ELF-1 (cell line): ENCODE data around the gene ZCCHC13.
A peak's percentile ranks its signal among the peaks of the same experiment; 100 is the strongest.
"Not testable (repeated sequence)": the region's sequence is repeated elsewhere in the genome, so short reads cannot be mapped to it uniquely, and the experiment has no call there.

Experiments used
- DNase-seq: peaks from one replicate; pipeline ENCODE4 v3.0.0-alpha.2; 2016; ENCODE audit warnings: low read depth, low spot score

The ZCCHC13 gene

GRCh38 chrX:74304016-74304415, at the start of gene ZCCHC13:
ZCCHC13 (plus strand) TSS chrX:74304180; CDS start chrX:74304267, 87 bp downstream.
- DNase-seq: no peak

DNA sequence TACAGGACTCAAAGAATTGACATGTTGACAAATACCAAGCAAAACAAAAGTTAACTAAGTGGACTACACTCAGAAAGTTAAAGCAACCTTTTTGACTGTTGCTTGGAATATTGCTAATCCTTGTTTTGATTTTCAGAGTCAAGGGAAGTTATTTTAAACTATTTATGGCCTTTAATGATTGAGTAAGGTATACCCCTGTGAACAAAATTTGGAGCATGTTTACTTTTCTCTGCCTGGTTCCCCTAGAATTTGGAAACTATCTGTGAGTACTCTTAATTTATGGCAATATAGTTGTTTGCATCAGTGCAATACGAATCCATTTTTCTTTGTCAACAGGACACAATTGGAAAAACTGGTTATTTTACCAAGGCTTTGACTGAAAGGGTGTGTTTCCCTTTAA, 45.9 kb upstream of the ZCCHC13 start:
- DNase-seq: not testable (repeated sequence)

DNA sequence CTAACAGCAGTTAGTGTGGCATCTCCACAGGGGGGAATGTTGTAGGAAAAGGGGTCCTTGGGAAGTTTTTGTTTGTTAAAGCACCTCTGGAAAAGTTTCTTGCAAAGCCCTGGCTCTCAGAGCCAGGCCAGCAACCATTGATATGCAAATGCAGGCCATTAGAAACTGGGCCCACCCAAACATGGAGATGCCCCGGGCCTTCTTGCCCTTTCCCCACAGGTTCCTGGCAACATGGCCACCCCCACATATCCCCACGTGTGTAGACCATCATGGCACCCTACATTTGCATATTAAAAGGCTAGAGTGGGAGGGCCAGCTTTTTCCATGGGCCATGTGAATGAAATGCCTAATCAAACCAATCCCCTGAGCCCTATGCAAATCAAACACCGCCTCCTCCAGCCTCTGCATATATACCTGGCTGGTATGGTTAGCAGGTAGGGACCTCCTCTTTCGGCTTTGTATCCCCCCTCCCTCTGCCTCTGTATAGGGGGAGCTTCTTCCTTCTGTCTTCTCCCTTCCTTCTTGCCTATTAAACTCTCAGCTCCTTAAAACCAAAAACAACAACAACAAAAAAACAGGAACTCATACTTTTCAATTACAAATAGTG, 44.0 kb upstream of the ZCCHC13 start:
- DNase-seq: peak; percentile 96

- DNase-seq: no peak
Observed at GRCh38 chrX:74262452-74263209, 41.3 kb upstream of the ZCCHC13 start.

- no peak for DNase-seq
Observed at GRCh38 chrX:74270393-74270792, 33.6 kb upstream of the ZCCHC13 start.

GRCh38 chrX:74272230-74272629, 31.8 kb upstream of the ZCCHC13 start:
- DNase-seq: no peak

GRCh38 chrX:74274516-74274915, 29.5 kb upstream of the ZCCHC13 start:
- DNase-seq: no peak

DNA sequence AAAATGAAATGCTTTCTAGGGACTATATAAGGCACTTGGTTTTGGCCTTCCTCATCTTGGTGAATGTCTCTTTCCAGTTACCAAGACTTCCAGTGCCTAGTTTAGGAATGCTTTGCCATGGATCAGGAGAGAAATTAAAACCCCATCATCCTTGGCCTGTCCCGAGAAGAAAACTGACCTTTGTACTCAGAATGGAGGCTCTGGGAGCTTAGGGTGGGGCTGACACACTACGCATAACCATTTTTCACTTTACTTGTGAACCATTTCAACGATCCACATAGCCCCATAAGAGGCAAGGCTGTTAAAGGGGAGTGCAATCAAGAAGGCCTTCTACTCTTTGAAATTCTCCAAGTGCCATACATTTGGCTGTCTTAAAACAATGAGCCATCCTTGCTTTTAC, 26.7 kb upstream of the ZCCHC13 start:
- no peak for DNase-seq

- no peak for DNase-seq
Observed at GRCh38 chrX:74277846-74278245, 26.1 kb upstream of the ZCCHC13 start.

GRCh38 chrX:74280759-74281158, 23.2 kb upstream of the ZCCHC13 start:
- DNase-seq: no peak

DNA sequence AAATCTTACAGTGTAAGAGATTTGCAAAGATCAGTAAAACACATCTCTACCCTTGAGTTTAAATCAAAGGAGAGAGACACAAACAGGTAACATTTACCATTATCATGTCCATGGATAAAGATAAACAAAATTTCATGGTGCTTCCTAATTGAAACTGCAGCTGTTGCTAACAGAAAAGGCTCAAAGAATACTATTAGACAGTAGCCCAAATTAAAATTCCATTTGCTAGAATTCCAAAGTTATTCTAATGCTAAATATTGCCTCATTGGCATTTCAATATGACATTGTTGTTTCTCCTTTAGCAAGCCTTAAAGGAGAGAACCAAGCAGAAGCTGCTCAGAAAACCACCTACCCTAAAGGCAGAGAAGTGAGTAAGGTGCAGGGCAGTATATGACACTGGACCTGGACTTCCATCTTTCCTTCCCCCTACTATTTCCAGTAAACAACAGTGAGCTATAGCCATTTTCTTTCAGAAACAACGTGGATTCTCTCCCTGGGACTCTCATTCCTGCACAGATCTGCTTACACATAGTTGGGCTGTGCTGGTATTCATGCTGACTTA, 19.5 kb upstream of the ZCCHC13 start:
- no peak for DNase-seq

GRCh38 chrX:74286950-74287740, 16.8 kb upstream of the ZCCHC13 start:
- DNase-seq: no peak

DNA sequence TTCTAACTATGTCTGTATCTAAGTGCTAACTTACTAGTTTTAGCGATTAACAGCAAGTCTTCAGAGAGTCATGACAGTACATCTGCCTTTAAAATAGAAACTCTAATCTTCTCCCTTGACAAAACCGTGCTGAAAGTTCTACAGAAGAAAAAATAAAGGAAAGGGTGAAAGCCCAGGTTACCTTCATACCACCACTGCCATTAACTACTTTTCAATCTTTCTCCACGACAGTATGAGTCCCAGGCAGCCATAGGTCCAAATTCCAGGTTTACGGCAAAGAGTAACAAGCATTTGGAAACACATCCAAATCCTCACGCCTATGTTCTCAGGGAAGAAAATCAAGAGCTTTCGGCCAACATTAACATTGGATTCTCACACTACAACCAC, 12.4 kb upstream of the ZCCHC13 start:
- no peak for DNase-seq

DNA sequence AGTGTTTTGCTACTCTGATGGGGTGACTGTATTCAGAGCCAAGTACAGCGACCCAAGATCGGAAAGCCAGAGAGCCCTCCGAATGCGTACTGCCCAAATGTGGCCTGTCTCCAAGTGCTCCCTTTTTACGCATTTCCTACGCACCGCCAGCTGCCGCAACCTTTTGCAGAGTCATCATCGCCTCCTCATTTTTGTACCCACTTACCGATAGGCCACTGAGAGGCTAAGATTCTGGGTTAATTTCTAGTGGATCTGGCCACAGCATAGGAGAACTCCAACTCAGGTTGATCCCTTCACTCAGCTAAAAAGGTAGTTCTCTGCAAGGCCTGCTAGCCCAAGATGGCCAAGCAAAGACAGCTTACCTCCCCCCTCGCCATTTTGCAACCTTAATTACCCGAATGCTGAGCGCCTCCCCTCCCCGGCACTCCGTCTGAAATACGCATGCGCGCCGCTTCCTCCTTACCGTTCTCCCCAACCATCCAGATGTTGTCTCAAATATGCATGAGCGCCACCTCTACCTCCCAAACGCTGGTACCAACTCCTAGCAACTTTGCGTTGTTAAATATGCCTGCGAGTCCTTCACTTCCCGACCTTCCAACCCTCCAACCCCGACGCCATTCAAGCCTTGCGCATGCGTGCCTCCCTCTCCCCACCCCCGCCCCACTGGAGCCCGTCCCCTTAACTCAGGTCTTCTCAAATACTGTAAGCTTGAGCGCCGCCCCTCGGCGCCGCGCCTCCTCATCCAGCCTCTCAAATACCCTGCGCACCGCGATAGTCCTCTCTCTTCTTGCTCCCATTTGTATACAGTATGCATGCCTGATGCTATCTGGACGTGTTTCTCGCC, 11.8 kb upstream of the ZCCHC13 start:
- DNase-seq: peak; percentile 96

GRCh38 chrX:74292808-74293123, 11.2 kb upstream of the ZCCHC13 start:
- no peak for DNase-seq

DNA sequence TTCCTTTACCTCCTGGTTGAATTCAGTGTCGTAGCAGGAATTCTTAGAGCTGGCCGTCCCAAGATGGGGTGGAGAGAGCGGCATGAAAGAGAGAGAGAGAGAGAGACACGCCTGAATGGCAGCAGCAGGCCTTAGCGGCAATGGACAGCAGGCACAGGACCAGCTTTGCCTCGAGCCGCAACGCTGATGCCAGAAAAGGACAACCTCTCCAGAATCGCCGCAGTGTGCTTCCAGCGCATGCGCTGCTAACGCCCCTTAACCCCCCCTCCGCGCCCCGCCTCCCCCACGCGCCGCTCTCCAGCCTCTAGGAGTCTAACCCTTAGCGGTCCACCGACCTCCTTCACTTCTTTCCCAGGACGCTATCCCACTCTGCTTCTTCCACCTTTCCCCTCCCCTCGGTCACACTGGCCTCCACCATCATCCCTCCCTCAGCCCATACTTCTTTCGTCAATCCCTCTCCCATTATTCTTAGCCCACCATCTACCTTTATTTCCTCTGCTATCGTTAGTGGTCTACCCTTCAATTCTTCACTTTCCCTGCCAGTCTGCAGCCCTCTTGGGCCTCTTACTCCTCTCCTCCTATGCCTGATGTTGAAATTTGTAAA, 10.5 kb upstream of the ZCCHC13 start:
- peak; percentile 87 for DNase-seq

DNA sequence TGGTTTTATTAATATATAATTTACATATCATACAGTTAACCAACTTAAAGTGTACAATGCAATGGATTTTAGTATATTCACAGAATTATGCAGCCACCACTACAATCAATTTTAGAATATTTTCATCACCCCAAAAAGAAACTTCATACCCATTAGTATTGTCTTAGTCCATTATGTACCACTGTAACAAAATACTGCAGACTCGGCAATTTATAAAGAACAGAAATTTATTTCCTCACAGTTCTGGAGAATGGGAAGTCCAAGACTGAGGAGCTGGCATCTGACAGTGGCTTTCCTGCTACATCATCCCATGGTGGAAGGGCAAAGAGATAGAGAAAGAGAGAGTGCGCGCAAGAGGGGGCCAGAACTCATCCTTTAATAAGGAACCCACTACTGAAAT, 8.9 kb upstream of the ZCCHC13 start:
- DNase-seq: no peak

- no peak for DNase-seq
Observed at GRCh38 chrX:74297766-74298165, 6.2 kb upstream of the ZCCHC13 start.

DNA sequence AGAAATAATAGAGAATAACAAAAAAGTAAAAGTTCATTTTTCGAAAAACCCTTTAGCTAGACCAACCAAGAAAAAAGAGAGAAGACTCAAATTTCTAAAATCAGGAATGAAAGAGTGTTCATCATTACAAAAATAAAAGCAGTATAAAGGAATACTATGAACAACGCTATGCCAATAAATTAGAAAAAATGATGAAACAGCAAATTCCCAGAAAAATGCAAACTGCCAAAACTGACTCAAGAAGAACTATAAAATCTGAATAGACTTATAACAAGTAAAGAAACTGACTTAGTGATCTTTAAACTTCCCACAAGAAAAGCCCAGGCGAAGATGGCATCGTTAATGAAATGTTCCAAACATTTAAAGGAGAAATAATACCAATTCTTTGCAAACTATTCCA, 3.1 kb upstream of the ZCCHC13 start:
- DNase-seq: no peak

GRCh38 chrX:74318672-74319071, 14.7 kb downstream of the ZCCHC13 start:
- no peak for DNase-seq

DNA sequence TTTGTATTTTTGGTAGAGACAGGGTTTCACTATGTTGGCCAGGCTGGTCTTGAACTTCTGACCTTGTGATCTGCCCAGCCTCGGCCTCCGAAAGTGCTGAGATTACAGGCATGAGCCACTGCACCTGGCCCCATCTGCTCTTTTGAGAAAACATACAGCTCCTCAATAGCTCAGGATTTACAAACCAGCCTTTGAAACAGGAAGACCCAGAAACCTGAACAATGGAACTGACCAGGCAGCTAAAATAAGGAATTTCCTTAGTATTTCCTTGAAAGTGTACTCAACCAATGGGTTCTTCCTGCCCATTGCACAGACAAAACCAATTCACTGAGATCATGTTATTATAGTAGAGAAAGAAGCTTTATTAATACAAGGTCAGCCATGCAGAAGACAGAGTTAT, 15.3 kb downstream of the ZCCHC13 start:
- DNase-seq: not testable (repeated sequence)
